Smooth muscle cell (in vitro differentiated cells): ENCODE measurements around the gene CYP2A13. TPM values are rescaled to one million over a fixed set of nuclear protein-coding genes. Genes with fewer than 3 reads are reported as not detected.
"Not testable (repeated sequence)": the region's sequence is repeated elsewhere in the genome, so short reads cannot be mapped to it uniquely, and the experiment has no call there.

Experiments used
- DNase-seq: peaks from one replicate; lab custom pipeline; 2025; ENCODE audit not compliant: unreplicated experiment; lab: John Stamatoyannopoulos, UW
- H2AFZ ChIP-seq: fragments of 200-600 bp; sonication (generic); 2 replicates; pipeline ENCODE4 v1.6.0; 2016; ENCODE audit warnings: antibody characterized with exemption, low read depth, mild to moderate bottlenecking
- H3F3A ChIP-seq: fragments of 200-600 bp; sonication (generic); 2 replicates; pipeline ENCODE4 v1.6.0; 2017; ENCODE audit warnings: antibody characterized with exemption, low read depth
- H3K27ac ChIP-seq: fragments of 200-600 bp; sonication (generic); 2 replicates; pipeline ENCODE4 v1.5.1; 2016; ENCODE audit warnings: low read depth, mild to moderate bottlenecking
- H3K27me3 ChIP-seq: fragments of 200-600 bp; sonication (generic); 2 replicates; pipeline ENCODE4 v1.6.1; 2016; ENCODE audit warnings: low read depth, mild to moderate bottlenecking
- H3K36me3 ChIP-seq: fragments of 200-600 bp; sonication (generic); 2 replicates; pipeline ENCODE4 v1.5.1; 2016; ENCODE audit warnings: low read depth
- H3K4me1 ChIP-seq: fragments of 200-600 bp; sonication (generic); 2 replicates; pipeline ENCODE4 v1.5.1; 2016; ENCODE audit warnings: low read depth
- H3K4me2 ChIP-seq: fragments of 200-600 bp; sonication (generic); 2 replicates; pipeline ENCODE4 v1.6.0; 2016; ENCODE audit warnings: mild to moderate bottlenecking
- H3K4me3 ChIP-seq: fragments of 200-600 bp; sonication (generic); 2 replicates; pipeline ENCODE4 v1.5.1; 2016; ENCODE audit warnings: mild to moderate bottlenecking
- H3K79me2 ChIP-seq: fragments of 200-600 bp; sonication (generic); 2 replicates; pipeline ENCODE4 v1.6.0; 2016; ENCODE audit warnings: low read depth, mild to moderate bottlenecking
- H3K9ac ChIP-seq: fragments of 200-600 bp; sonication (generic); 2 replicates; pipeline ENCODE4 v1.6.0; 2016; ENCODE audit warnings: low read depth
- H3K9me3 ChIP-seq: fragments of 200-600 bp; sonication (generic); replicated peaks from 2 replicates; pipeline ENCODE4 v1.5.1; 2016; ENCODE audit warnings: low read depth
- H4K20me1 ChIP-seq: fragments of 200-600 bp; sonication (generic); 2 replicates; pipeline ENCODE4 v1.6.0; 2016; ENCODE audit warnings: low read depth
- CTCF ChIP-seq: fragments of 200-600 bp; sonication (generic); IDR thresholded peaks from 2 replicates; pipeline ENCODE4 v1.5.1; 2017; ENCODE audit warnings: borderline replicate concordance, mild to moderate bottlenecking, antibody characterized with exemption; ENCODE audit not compliant: insufficient read depth, poor library complexity, severe bottlenecking
- WGBS: methylation state at CpG from one replicate; pipeline ENCODE4 v1.1.7; 2016; ENCODE audit warnings: low lambda C conversion rate; 5-methylcytosine and 5-hydroxymethylcytosine counted together
- polyA plus RNA-seq: library from polyadenylated mRNA; unstranded; fragments of >200 nt; fragmentation: Nextera tagmentation; extraction: Ambion mirVana; gene quantifications from 2 replicates; pipeline ENCODE4 v1.2.1, GENCODE V29; 2016
- total RNA-seq: library from RNA; depleted of rRNA; stranded (reverse); fragments of >200 nt; gene quantifications from 2 replicates; pipeline ENCODE4 v1.2.3, GENCODE V29; 2014

The CYP2A13 gene
- total and polyA plus RNA-seq, 2 experiments from 2014 or later: not detected

DNA sequence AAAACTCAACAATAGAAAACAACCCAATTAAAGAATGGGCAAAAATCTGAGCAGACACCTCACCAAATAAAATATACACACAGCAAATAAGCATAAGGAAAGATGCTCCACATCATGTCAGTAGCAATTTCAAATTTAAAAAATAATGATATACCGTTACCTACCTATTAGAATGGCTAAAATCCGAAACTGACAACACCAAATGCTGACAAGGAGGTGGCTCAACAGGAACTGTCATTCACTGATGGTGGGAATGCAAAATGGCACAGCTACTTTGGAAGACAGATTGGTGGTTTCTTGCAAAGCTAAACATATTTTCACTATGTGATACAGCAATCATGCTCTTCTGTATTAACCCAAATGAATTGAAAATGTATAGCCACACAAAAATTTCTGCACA is 9.1 kb downstream of the CYP2A13 start:
- no peak overlapping the region for H3K4me2 ChIP-seq
- peaks cover 11% of the 10 kb centered on the region for H3K27me3 ChIP-seq
- TF ChIP-seq CTCF: no peak
- no peaks in the 10 kb centered on the region for H4K20me1 ChIP-seq
- H3K27ac ChIP-seq: no peak overlapping the region
- WGBS: 77% methylated on average over 2 of the region's 2 CpGs
- H3K79me2 ChIP-seq: no peaks in the 10 kb centered on the region
- no peak overlapping the region for H2AFZ ChIP-seq
- H3K36me3 ChIP-seq: no peaks in the 10 kb centered on the region
- no peaks in the 10 kb centered on the region for H3F3A ChIP-seq
- no peaks in the 10 kb centered on the region for H3K9me3 ChIP-seq
- no peak for DNase-seq
- no peak overlapping the region for H3K9ac ChIP-seq
- no peaks in the 10 kb centered on the region for H3K4me1 ChIP-seq
- no peak overlapping the region for H3K4me3 ChIP-seq

GRCh38 chr19:41098762-41099161 is 10.5 kb downstream of the CYP2A13 start:
- H3K9me3 ChIP-seq: no peaks in the 10 kb centered on the region
- H3K27me3 ChIP-seq: no peaks in the 10 kb centered on the region
- H3K27ac ChIP-seq: no peak overlapping the region
- H3K9ac ChIP-seq: no peak overlapping the region
- no peak for DNase-seq
- no peaks in the 10 kb centered on the region for H3K79me2 ChIP-seq
- no peak overlapping the region for H3K4me3 ChIP-seq
- no peaks in the 10 kb centered on the region for H3K4me1 ChIP-seq
- H4K20me1 ChIP-seq: no peaks in the 10 kb centered on the region
- H3K4me2 ChIP-seq: no peak overlapping the region
- TF ChIP-seq CTCF: no peak
- H3K36me3 ChIP-seq: no peaks in the 10 kb centered on the region
- H3F3A ChIP-seq: no peaks in the 10 kb centered on the region
- H2AFZ ChIP-seq: no peak overlapping the region
- 78% methylated on average over 5 of the region's 5 CpGs for WGBS

GRCh38 chr19:41102210-41102609 is 14.0 kb downstream of the CYP2A13 start:
- H3K4me3 ChIP-seq, H3K27me3 ChIP-seq, H3K36me3 ChIP-seq, H3K9me3 ChIP-seq, H3F3A ChIP-seq, H2AFZ ChIP-seq, H3K79me2 ChIP-seq, H3K9ac ChIP-seq, DNase-seq, H3K4me1 ChIP-seq, H3K27ac ChIP-seq, H3K4me2 ChIP-seq, H4K20me1 ChIP-seq: not testable (repeated sequence)
- WGBS: 93% methylated on average over 1 of the region's 1 CpG

DNA sequence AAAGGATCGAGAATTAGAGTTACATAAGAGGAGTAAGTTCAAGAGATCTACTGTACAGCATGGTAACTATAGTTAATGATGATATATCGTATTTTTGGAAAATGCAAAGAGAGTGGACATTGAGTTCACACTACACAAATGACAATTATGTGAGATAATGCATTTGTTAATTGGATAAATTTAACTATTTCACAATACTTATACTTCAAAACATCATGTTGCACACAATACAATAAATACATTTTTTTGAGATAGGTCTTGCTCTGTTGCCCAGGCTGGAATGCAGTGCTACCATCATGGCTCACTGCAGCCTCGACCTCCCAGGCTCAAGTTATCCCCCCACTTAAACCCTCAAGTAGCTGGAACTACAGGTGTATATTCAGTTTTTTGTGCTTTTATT is 17.9 kb downstream of the CYP2A13 start:
- H3K4me3 ChIP-seq: no peak overlapping the region
- no peaks in the 10 kb centered on the region for H3K79me2 ChIP-seq
- TF ChIP-seq CTCF: no peak
- H4K20me1 ChIP-seq: no peaks in the 10 kb centered on the region
- no peaks in the 10 kb centered on the region for H3K36me3 ChIP-seq
- H3F3A ChIP-seq: no peaks in the 10 kb centered on the region
- no peak overlapping the region for H3K4me2 ChIP-seq
- no peaks in the 10 kb centered on the region for H3K9me3 ChIP-seq
- H3K4me1 ChIP-seq: no peaks in the 10 kb centered on the region
- WGBS: 82% methylated on average over 3 of the region's 3 CpGs
- no peak overlapping the region for H2AFZ ChIP-seq
- no peak overlapping the region for H3K27ac ChIP-seq
- no peaks in the 10 kb centered on the region for H3K27me3 ChIP-seq
- H3K9ac ChIP-seq: no peak overlapping the region
- DNase-seq: no peak
